DMS153 (cell line): Measurements from ENCODE around the gene SORT1.

Source experiments
- DNase-seq: peaks from one replicate; lab custom pipeline; 2025; lab: John Stamatoyannopoulos, UW

Gene SORT1

DNA sequence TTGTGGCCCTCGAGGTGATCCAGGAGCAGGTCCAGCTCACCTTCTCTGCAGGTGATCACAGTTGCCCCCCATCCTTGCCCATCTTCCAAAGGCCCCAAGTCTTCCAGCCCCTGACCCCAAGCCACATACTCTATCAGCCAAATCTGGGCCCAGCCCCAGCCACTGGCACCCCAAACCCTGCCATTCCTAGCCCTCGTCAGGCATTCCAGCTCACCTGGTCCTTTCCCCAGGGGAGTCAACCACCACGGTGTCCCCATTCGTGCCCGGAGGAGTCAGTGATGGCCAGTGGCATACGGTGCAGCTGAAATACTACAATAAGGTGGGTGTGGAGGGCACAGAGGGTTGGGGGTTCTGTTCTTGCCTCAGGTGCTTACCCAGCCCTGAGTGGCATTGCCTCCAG, 136.1 kb downstream of the SORT1 start:
- DNase-seq: no peak

DNA sequence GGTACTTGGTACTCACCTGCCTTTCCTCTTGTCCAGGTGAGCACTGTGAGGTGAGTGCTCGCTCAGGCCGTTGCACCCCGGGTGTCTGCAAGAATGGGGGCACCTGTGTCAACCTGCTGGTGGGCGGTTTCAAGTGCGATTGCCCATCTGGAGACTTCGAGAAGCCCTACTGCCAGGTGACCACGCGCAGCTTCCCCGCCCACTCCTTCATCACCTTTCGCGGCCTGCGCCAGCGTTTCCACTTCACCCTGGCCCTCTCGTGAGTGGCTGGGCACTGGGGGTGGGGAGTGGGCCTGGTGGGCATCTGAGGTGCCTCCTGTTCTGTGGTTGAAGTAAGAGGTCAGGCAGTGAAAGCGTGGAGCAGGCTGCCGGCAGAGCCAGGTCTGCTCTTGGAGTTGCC, 136.7 kb downstream of the SORT1 start:
- no peak for DNase-seq

DNA sequence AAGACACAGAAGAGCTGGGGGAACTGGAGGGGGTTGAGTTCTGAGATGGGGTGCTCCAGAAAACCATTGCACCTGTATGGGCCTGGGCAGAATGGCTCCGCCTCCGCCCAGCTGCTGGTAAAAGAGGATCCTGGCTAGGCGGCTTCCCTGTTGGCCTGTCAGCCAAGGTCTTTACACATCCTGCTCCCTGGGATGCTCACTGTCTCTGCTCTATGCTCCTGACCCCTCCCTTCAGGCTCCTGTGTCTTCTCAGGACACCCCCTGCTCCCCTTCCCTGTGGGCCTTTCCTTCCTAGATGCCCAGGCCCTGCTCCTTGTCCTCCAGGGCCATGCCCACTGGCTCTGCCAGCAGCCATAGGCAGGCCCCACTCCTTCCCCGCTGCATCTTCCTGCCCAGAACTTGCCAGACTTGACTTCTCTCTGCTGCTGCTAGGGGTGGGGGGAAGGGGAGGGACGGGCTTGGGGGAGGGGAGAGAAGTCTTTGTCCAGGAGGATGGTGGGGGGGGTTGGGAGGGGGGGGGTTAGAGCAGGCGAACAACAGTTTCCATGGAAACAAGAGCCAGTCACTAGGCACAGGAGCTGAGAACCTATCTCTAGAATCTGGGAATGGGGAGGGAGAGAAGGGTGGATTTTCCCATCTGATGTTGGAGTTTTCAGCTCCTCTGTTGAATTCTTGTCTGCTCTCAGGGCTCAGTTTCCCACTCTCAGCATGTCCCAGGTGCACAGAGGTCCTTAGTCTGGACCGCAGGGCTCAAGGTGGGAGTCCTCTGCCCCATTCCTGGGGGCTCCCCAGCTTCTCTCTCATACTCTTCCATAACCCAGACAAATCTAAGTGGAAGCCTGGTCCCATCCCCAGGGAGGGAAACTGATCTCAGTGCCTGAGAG, 137.8 kb downstream of the SORT1 start:
- DNase-seq: no peak
